SIG-M5 treated with dmso at 0.1 percent for 504 hours (cell line): Measurements from ENCODE around the gene XRN2.
"Not testable (repeated sequence)": the region's sequence is repeated elsewhere in the genome, so short reads cannot be mapped to it uniquely, and the experiment has no call there.

ENCODE experiments used
- DNase-seq: peaks from one replicate; lab custom pipeline; 2025; ENCODE audit not compliant: unreplicated experiment; lab: John Stamatoyannopoulos, UW

Gene XRN2

GRCh38 chr20:21413996-21414395 is 110.9 kb downstream of the XRN2 start:
- DNase-seq = not testable (repeated sequence)

GRCh38 chr20:21419147-21419546 is 116.0 kb downstream of the XRN2 start:
- not testable (repeated sequence) for DNase-seq

GRCh38 chr20:21421601-21422236 is 118.6 kb downstream of the XRN2 start:
- DNase-seq = no peak

DNA sequence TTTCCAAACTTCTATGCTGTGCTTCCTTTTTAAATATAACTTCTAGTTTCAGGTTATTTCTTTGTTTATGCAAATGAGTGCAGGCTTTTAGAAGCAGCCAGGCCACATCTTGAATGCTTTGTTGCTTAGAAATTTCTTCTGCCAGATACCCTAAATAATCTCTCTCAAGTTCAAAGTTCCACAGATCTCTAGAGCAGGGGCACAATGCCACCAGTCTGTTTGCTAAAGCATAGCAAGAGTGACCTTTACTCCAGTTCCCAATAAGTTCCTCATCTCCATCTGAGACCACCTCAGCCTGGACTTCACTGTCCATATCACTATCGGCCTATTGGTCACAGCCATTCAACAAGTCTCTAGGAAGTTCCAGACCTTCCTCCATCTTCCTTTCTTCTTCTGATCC is 120.6 kb downstream of the XRN2 start:
- not testable (repeated sequence) for DNase-seq

- DNase-seq = no peak
These were observed 121.7 kb downstream of the XRN2 start for GRCh38 chr20:21424846-21425245.

- DNase-seq = no peak
These were observed 126.9 kb downstream of the XRN2 start for GRCh38 chr20:21430020-21430419.

DNA sequence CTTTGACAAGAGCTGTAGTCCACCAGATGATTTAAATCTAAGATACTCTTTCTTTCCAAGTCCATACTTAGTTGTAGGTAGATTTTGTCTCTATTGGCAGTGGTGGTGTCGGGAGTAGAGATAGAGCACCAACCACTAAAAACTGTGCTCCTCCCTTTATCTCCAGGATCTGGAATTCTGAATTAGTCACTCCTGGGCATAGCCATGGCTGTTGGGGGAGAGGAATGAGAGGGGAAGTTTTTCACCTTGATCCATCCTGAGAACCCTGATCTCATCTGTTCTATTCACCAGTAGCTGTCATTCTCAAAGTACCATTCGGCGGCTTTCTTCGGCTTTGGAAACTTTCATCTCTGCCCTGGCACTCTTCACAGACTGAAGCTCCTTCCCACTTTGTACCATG is 129.8 kb downstream of the XRN2 start:
- DNase-seq = no peak

- no peak for DNase-seq
These were observed 130.3 kb downstream of the XRN2 start for GRCh38 chr20:21433329-21433890.

DNA sequence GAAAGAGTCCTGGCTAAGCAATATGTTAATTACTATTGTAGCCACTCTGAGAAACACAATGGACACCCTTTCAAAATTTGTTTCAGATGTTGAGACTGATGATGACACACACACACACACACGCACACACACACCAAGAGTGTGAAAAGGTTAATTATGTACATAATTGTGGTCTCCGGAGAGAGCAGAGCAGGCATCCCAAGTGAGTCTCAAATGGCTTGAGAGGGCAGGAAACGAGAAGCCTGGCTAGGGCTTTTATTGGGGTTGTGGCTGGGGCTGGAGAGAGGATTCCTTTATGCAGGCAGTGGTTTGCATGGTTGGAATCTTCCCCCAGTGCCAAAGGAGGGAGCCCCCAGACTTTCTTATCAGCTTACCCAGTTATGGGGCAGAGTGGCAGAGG is 132.4 kb downstream of the XRN2 start:
- no peak for DNase-seq

DNA sequence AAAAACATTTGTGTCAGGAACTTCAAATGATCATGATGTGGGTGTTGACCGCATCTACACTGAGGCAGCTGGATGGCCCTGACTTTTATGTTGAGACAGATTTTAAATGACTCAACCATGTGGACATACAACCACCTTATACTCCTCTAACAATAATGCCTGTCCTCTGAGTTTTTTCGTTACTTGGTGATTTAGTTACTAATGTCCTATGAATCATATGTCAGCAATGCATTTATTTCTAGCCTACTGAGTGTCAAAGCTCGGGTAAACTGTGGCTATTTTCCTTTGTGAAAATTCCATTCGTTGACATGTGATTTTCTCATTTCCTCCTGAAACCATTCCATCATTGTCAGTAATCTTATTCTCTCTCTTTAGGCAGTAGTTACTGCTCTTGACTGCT is 133.1 kb downstream of the XRN2 start:
- no peak for DNase-seq

GRCh38 chr20:21437248-21437647 is 134.1 kb downstream of the XRN2 start:
- DNase-seq = no peak

- DNase-seq = no peak
These were observed 134.7 kb downstream of the XRN2 start for GRCh38 chr20:21437816-21438215.
